Stomach (tissue), 4 donors: ENCODE measurements around the gene RPGR.

Experiments used
- CTCF ChIP-seq, 7 experiments: fragments of 450-650 bp in 4 of 7; fragments of 200-600 bp in 3 of 7; sonication (generic) in 3 of 7; IDR thresholded peaks; one replicate each; pipeline ENCODE4 v1.5.1; 2016 to 2019; ENCODE audit warnings: antibody characterized with exemption in 7 of 7, control low read depth in 2 of 7, mild to moderate bottlenecking in 1 of 7
- POLR2A ChIP-seq, 4 donors: fragments of 450-650 bp; IDR thresholded peaks; one replicate each; pipeline ENCODE4 v1.6.1; 2016; ENCODE audit warnings: antibody characterized with exemption in 4 of 4, control low read depth in 2 of 4, mild to moderate bottlenecking in 1 of 4, moderate library complexity in 1 of 4
- POLR2AphosphoS5 ChIP-seq, 3 donors: sonication (generic); formaldehyde crosslinking; IDR thresholded peaks; one replicate each; pipeline ENCODE4 v1.6.1; 2016; ENCODE audit warnings: antibody characterized with exemption in 3 of 3

GRCh38 chrX:38352362-38352761 lies 25.1 kb upstream of the RPGR start, which contains the start of gene OTC:
- no peak for TF ChIP-seq POLR2AphosphoS5 (IDR thresholded peaks at IDR 0.05)
- no peak for TF ChIP-seq POLR2A (IDR thresholded peaks at IDR 0.05)
- no peak for TF ChIP-seq CTCF (IDR thresholded peaks at IDR 0.05)
